GM12874 (cell line): ENCODE data around the gene PRRX1.

Source experiments
- CTCF ChIP-seq: IDR thresholded peaks from 2 replicates; pipeline ENCODE4 v1.5.1; 2011; ENCODE audit warnings: low read depth, mild to moderate bottlenecking, control low read depth, low read length, moderate library complexity; ENCODE audit not compliant: insufficient read depth

The PRRX1 gene

DNA sequence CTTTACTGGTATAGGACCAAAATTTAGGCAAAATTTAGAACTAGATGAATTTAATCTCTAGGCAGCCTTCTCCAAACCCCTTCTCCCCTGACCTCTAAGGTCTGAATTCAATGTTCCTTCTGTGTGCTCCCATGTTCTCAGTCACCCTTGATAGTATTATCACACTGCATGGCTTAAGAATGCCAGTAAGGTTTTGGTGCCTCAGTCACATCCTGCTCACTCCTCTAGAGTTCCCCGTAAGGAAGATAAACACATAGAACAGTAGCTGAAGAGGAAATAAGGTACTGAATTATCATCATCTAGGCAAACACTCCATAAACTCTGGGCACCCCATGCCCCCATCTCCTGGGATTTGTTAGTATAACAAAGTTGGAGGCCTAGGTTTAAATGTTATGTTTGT is 18.2 kb downstream of the PRRX1 start:
- TF ChIP-seq CTCF, result no peak

DNA sequence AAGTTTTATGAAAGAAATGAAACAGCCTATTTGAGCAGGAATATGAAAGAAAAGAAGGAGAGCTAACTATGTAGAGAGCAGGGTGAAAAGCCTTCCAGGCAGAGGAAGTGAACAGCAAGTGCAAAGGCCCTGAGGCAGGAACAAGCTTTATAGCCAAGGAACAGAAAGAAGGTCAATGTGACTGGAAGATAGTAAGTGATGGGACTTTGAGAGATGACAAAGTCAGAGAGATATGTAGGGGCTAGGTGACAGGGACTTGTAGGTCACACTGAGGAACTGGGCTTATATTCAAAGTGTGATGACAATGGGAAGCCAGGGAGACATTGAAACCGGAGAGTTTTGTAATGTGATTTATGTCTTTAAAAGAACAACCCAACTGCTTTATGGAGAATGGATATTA is 18.9 kb downstream of the PRRX1 start:
- TF ChIP-seq CTCF, result no peak

DNA sequence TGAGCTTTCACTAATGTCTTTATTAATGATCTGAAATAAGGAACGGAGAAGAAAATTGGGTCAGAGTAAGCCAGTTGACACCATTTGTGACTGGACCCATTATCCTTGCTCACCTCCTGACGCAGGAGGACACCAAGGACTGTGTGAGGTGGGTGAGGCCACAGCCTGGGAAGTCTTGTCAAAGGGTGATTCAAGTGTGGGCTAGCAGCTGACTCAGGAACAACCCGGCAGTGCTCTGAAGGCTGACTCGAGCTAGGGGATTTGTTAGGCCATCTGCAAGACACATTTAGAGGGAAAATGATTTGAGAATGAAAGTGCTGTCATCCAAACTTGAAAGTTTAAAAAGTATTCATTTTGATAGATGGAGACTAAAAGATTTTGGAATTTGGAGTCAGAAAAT is 21.2 kb downstream of the PRRX1 start:
- TF ChIP-seq CTCF, result no peak

- TF ChIP-seq CTCF, result no peak
Observed at GRCh38 chr1:170686291-170686690, 22.4 kb downstream of the PRRX1 start.

DNA sequence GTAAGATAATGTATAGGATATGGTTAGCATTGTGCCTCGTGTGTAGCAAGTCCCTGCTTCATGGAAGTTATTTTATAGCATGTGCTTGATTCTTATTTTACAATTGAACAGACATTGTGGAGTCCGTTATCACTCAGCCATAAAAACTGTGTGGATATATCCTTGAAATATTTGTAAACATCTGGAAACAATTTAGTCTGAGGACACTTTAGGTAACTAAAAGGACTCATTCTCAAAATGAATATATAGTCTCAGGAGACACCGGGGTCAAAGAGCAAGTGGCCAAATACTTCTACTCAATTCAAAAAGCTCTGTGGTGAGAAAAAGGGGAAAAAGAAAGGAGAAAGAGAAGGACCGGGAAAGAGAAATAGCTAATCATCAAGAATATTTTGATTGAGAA is 23.7 kb downstream of the PRRX1 start:
- TF ChIP-seq CTCF, result no peak

DNA sequence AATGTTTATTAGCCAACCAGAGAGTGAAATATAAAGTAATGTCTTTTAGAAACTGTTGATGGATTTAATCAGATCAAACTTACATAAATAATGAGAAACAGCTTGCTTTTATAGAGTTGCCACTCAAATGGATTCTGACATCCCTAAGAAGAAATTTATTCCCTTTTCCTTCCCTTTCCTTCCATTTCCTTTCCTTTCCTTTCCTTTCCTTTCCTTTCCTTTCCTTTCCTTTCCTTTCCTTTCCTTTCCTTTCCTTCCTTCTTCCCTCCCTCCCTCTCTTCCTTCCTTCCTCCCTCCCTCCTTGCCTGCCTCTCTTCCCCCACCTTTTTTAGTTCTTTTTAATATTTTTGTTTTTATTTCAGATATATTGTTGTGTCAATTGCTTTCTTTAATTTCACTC is 27.3 kb downstream of the PRRX1 start:
- TF ChIP-seq CTCF, result no peak

GRCh38 chr1:170692866-170693575 is 29.1 kb downstream of the PRRX1 start:
- no peak for TF ChIP-seq CTCF
